Kidney (tissue), 14 donors: ENCODE results near the gene COIL. TPM values are rescaled to one million over a fixed set of nuclear protein-coding genes. Genes with fewer than 3 reads are reported as not detected.

Experiments
- DNase-seq, 5 donors: peaks; one replicate each; pipeline ENCODE4 v3.0.0-alpha.2; 2013 to 2020
- FAIRE-seq: peaks from 2 replicates; lab custom pipeline; 2012; peaks lifted over from hg19 to GRCh38; lab: Jason Lieb, UNC
- H3K27ac ChIP-seq, 2 donors: one replicate each; pipeline ENCODE4 v1.7.0; 2013; ENCODE audit warnings: low read depth in 2 of 2, low read length in 2 of 2, inconsistent platforms in 1 of 2
- H3K27me3 ChIP-seq: one replicate; pipeline ENCODE4 v1.7.1; 2013; ENCODE audit warnings: low read length, inconsistent platforms; ENCODE audit not compliant: control insufficient read depth, insufficient read depth
- H3K36me3 ChIP-seq, 3 donors: one replicate each; pipeline versions ENCODE4 v1.7.0 to v1.7.1; 2013; ENCODE audit warnings: low read length in 3 of 3, control low read depth in 1 of 3, inconsistent platforms in 1 of 3; ENCODE audit not compliant: insufficient read depth in 3 of 3, control insufficient read depth in 2 of 3
- H3K4me1 ChIP-seq, 3 donors: one replicate each; pipeline versions ENCODE4 v1.7.0 to v1.7.1; 2013; ENCODE audit warnings: low read length in 3 of 3, inconsistent platforms in 1 of 3, low read depth in 1 of 3; ENCODE audit not compliant: control insufficient read depth in 2 of 3, insufficient read depth in 2 of 3
- H3K4me3 ChIP-seq, 3 donors: one replicate each; pipeline versions ENCODE4 v1.7.0 to v1.8.1; 2013; ENCODE audit warnings: low read length in 3 of 3, control low read depth in 1 of 3, inconsistent platforms in 1 of 3
- H3K9ac ChIP-seq, 3 donors: one replicate each; pipeline versions ENCODE4 v1.7.0 to v1.7.1; 2013; ENCODE audit warnings: low read length in 3 of 3, control low read depth in 1 of 3, inconsistent platforms in 1 of 3
- H3K9me3 ChIP-seq, 3 donors: one replicate each; pipeline versions ENCODE4 v1.7.0 to v1.7.1; 2013; ENCODE audit warnings: low read length in 3 of 3, control low read depth in 1 of 3, inconsistent platforms in 1 of 3; ENCODE audit not compliant: control insufficient read depth in 2 of 3, insufficient read depth in 1 of 3
- CTCF ChIP-seq: IDR thresholded peaks from 3 replicates; pipeline ENCODE4 v1.5.1; 2012; ENCODE audit warnings: mild to moderate bottlenecking, moderate library complexity, borderline replicate concordance; ENCODE audit not compliant: insufficient read depth; ENCODE audit errors: extremely low read depth
- intact Hi-C: fragments of 100-400 bp; cut with DNase I; formaldehyde crosslinking; loops from one replicate; pipeline ENCODE4 v1.11.1; 2022
- polyA plus RNA-seq: library from polyadenylated mRNA; stranded (reverse); fragments of 350-450 nt; fragmentation: Illumina TruSeq; extraction: RNeasy Lipid Tissue Mini Kit (QIAGEN cat#74804); gene quantifications from one replicate; pipeline ENCODE4 v1.2.3, GENCODE V29; 2014; ENCODE audit warnings: low read depth, low replicate concordance; ENCODE audit not compliant: insufficient read depth
- total RNA-seq: library from RNA; stranded (reverse); fragmentation: NEBNext Ultra II Directional; extraction: Animal tissue kit (Norgen Biotek cat#: 25700); gene quantifications from one replicate; pipeline ENCODE4 v1.2.1, GENCODE V29; 2021
- donor health status: control.
- donor health status: control.
- donor health status: control.
- donor health status: control.
- donor health status: control.
- donor health status: DM: yes; HTN: yes; CAD: no.
- donor health status: Normal renal cell carcinoma (clear cell type).

Gene COIL
- total and polyA plus RNA-seq, 2 donors from 2014 or later, result 8.6 to 14.2 TPM

- peaks cover 0 to 24% (median 12%) of the 10 kb centered on the region in 3 donors for H3K4me1 ChIP-seq
- FAIRE-seq, result no peak
- DNase-seq, result peak; percentile 92 to 98 (median 94)
Observed at GRCh38 chr17:56913867-56914580, 46.8 kb downstream of the COIL start, which contains the start of gene TRIM25. Gene TRIM25, minus strand, starts transcription at chr17:56914049. Its CDS starts 61 bp downstream, at chr17:56913988.

GRCh38 chr17:56913353-56913866 is 47.4 kb downstream of the COIL start:
- Histone ChIP-seq H3K4me1 (peaks cover 0 to 26% (median 12%) of the 10 kb centered on the region in 3 donors), H3K36me3 (no peaks in the 10 kb centered on the region), H3K27me3 (no peaks in the 10 kb centered on the region), H3K4me3 (peak overlapping the region; percentile 82 to 94 (median 93)), H3K27ac (peak overlapping the region; percentile 90 to 93), H3K9me3 (no peaks in the 10 kb centered on the region), H3K9ac (peak overlapping the region; percentile 52 to 97 (median 92))
- no peak for TF ChIP-seq CTCF
- DNase-seq (peak in 1 of 5 donors; percentile 79), FAIRE-seq (no peak)
- intact Hi-C loops, result no loop called here

More at GRCh38 chr17:56913867-56914580, 46.8 kb downstream of the COIL start, which contains the start of gene TRIM25:
- no peaks in the 10 kb centered on the region for H3K9me3 ChIP-seq
- H3K27ac ChIP-seq, result peak within 1 kb of the TSS; percentile 90 to 93
- no peaks in the 10 kb centered on the region for H3K27me3 ChIP-seq
- H3K4me3 ChIP-seq, result peak within 1 kb of the TSS; percentile 82 to 94 (median 93)
- H3K9ac ChIP-seq, result peak within 1 kb of the TSS; percentile 57 to 97 (median 92)
- TF ChIP-seq CTCF, result no peak
- H3K36me3 ChIP-seq, result no peaks in the 10 kb centered on the region
- intact Hi-C loops, result no loop called here

GRCh38 chr17:56913000-56913311 is 47.9 kb downstream of the COIL start:
- Histone ChIP-seq H3K4me3 (peak overlapping the region in 2 of 3 donors; percentile 93 to 94), H3K27ac (peak overlapping the region; percentile 90 to 93), H3K36me3 (peaks cover 0 to 4% (median 0%) of the 10 kb centered on the region in 3 donors), H3K27me3 (no peaks in the 10 kb centered on the region), H3K9me3 (no peaks in the 10 kb centered on the region), H3K9ac (peak overlapping the region in 2 of 3 donors; percentile 92 to 97), H3K4me1 (peaks cover 0 to 26% (median 12%) of the 10 kb centered on the region in 3 donors)
- no peak for DNase-seq
- no peak for FAIRE-seq
- intact Hi-C loops, result no loop called here
- TF ChIP-seq CTCF, result no peak
